WI38 (cell line): ENCODE data around the gene AZI2.

ENCODE experiments used
- H3K4me3 ChIP-seq: 2 replicates; pipeline ENCODE4 v1.5.1; 2011; ENCODE audit warnings: low read depth, mild to moderate bottlenecking, control low read depth, low read length
- TF ChIP-seq, protein P1 (sequence below): IDR thresholded peaks from 2 replicates; pipeline ENCODE4 v1.5.1; 2012; ENCODE audit warnings: low read depth, mild to moderate bottlenecking, control low read depth, low read length

AZI2 gene

DNA sequence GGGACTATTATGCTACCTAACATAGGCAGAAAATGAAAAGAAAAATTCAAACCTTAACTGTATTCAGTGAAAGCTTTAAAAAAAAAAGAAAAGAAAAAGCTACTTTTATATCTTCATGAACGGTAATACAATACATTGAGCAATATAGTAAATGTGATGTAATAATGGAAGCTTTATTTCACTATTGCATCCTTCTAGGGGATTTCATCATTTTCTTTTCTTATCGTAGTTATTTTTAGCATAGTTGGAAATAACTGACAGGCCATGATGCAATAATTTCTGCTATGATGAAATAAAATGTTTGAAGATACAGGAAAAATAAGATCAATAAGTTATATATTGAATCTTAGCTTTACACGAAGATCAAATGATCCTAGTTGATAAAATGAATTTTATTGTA is 40.4 kb downstream of the AZI2 start:
- no peak overlapping the region for H3K4me3 ChIP-seq
- TF ChIP-seq, protein P1, sequence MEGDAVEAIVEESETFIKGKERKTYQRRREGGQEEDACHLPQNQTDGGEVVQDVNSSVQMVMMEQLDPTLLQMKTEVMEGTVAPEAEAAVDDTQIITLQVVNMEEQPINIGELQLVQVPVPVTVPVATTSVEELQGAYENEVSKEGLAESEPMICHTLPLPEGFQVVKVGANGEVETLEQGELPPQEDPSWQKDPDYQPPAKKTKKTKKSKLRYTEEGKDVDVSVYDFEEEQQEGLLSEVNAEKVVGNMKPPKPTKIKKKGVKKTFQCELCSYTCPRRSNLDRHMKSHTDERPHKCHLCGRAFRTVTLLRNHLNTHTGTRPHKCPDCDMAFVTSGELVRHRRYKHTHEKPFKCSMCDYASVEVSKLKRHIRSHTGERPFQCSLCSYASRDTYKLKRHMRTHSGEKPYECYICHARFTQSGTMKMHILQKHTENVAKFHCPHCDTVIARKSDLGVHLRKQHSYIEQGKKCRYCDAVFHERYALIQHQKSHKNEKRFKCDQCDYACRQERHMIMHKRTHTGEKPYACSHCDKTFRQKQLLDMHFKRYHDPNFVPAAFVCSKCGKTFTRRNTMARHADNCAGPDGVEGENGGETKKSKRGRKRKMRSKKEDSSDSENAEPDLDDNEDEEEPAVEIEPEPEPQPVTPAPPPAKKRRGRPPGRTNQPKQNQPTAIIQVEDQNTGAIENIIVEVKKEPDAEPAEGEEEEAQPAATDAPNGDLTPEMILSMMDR, result no peak

DNA sequence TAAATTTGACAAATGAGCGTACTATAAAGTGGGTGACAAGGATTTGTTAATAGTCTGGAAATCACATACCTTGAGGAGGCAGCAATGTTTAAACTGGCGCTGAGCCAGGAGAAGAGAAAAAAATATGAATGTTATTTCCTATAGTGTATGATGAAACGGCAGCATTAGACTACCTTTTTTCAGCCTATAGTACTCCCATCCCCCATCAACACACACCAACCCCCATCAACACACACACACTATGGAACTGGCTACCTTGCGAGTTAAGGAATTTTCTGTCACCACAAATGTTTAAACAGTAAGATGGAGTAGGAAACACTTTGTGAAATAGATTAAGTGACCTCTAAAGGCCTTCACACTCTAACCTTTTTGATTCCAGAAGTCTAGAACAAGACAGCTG is 46.9 kb downstream of the AZI2 start:
- TF ChIP-seq, protein P1, result no peak
- no peak overlapping the region for H3K4me3 ChIP-seq

DNA sequence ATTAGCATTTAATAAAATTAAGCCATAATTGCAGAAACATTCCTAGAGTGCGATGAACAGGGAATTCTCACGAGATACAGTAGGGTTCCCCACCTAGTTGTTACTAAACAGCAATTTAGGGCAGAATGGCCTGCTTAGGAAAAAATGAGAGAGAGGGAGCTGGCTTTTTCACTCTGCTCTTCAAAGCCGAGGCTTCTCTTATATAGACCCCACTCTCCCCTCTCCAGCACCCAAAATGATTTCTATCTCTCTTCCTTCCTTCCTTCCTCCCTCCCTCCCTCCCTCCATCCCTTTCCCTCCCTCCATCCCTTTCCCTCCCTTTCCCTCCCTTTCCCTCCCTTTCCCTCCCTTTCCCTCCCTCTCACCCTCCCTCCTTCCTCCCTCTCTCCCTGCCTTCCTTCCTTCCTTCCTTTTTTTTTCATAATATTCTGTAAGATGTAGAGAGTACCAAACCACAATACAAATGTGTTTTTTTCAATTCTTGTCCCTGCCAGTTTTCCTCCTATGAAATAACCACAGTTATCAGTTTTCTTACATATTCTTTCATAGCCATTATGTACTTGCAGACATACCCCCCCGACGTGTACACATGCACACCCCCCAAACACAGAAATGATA is 48.2 kb downstream of the AZI2 start:
- no peak overlapping the region for H3K4me3 ChIP-seq
- TF ChIP-seq, protein P1, result no peak

DNA sequence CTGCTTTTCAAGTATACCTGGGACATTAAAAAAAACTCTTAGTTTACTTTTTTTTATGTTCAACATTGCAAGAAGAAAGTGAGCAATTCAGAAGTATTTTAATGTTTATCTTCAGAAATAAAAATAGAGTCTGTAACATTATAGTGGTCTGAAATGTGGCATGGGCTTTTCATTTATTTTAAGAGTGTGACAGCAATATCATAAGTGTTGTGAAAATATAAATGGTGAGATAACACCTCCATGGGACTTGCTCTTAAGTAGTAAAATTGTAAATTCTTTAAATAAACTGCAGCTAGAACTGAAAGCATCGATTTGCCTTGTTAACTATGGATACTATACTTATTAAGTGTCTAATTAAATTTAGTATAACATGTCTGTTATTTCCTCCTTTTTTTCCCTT is 48.9 kb downstream of the AZI2 start:
- no peak overlapping the region for H3K4me3 ChIP-seq
- TF ChIP-seq, protein P1, result no peak

DNA sequence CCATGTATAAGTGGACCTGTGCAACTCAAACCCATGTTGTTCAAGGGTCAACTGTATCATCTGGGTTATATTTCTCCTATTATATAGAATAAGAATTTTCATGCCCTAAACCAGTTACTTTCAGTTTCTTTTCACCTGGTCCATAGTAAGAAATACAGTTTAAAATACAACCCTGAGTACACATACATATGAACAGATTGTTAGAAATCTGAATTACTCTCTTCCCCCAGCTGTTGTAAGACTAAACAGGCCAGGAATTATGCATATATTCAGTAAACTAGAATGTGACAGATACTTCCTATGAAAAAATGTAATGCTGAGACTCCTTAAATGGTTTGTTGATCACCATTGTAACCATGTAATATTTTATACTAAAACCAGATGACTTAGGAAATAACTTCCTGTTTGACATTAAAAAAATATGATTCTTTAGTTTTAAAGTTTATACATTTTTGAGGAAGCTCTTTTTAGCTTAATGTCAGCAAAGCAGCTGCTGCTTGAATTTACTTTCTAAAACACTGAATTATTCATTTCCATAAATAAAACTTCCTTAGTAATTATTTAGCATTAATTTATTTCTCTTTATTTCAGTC is 52.6 kb downstream of the AZI2 start:
- no peak overlapping the region for H3K4me3 ChIP-seq
- TF ChIP-seq, protein P1, result no peak

DNA sequence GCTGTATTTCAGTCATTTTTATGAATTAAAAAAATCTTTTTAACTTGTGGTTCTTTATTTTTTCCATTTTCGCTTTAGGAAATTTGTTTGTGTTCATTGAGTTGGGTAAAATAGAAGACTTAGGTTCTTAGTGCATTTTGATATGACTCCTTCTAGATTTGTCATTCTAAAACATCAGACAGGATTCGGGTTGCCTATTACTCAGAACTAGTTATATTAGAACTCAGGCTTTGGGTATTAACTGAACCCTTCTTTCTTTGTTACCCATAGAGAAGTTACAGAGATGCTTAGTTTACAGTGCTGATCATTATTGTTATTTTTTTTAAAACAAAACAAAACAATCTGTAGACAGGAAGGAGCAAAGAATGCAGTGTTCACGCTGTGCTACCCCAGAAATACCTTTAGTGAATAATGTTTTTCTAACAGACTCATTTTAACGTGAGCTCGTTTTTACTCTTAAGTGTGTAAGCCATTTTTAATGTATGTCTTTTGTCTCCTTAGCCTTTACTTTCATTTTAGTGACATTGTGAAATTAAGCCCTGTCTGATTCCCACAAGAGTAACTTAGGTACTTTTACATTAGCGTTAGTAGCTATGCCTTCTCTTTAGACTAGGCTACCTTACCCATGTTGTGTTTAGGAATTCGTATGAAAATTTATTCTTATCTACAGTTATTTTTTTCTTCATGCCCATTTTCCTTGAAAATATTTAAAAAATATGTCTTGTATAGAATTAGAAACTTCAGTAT is 53.8 kb downstream of the AZI2 start:
- H3K4me3 ChIP-seq, result no peak overlapping the region
- TF ChIP-seq, protein P1, result no peak

DNA sequence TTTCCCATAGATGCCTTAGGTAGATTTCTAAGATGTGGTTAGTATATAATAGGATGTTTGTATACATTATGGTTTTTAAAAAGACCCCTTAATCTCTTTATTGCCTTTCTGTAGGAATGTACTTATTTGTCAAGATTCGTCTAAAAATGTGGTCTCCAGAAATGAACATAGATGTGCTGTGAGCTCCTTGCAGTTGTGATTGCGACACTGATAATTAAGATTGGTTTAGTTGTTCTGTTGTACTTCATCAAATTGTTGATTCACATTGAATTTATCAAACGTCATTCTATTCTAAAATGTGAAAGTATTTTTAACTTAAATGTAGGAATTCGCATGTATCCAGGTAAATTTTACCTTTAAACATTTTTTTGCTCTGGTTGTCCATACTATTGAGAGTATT is 56.0 kb downstream of the AZI2 start:
- TF ChIP-seq, protein P1, result no peak
- no peak overlapping the region for H3K4me3 ChIP-seq
